Hematopoietic multipotent progenitor cell (in vitro differentiated cells): Measurements from ENCODE around the gene TEX261. TPM values are rescaled to one million over a fixed set of nuclear protein-coding genes. Genes with fewer than 3 reads are reported as not detected.
"Not testable (repeated sequence)": the region's sequence is repeated elsewhere in the genome, so short reads cannot be mapped to it uniquely, and the experiment has no call there.

Source experiments
- DNase-seq, 3 donors: peaks; one replicate each; pipeline ENCODE4 v3.0.0-alpha.2; 2011 to 2015; ENCODE audit warnings: low read depth in 2 of 3, low spot score in 2 of 3
- total RNA-seq: library from RNA; depleted of rRNA; stranded (reverse); fragments of >200 nt; gene quantifications from one replicate; pipeline ENCODE4 v1.2.3, GENCODE V29; 2012

TEX261 gene
- total RNA-seq, 1 donor, result 18.9 TPM

GRCh38 chr2:71000780-71001591, 6.3 kb upstream of the TEX261 start:
- DNase-seq, result peak; percentile 57 to 74 (median 67)

GRCh38 chr2:70999931-71000330, 5.3 kb upstream of the TEX261 start:
- DNase-seq, result not testable (repeated sequence)

GRCh38 chr2:70999362-70999761, 4.7 kb upstream of the TEX261 start:
- no peak for DNase-seq

- not testable (repeated sequence) for DNase-seq
Measured at GRCh38 chr2:70998885-70999284, 4.2 kb upstream of the TEX261 start.

- peak in 2 of 3 donors; percentile 55 to 75 for DNase-seq
Measured at GRCh38 chr2:70995426-70995729, 705 bp upstream of the TEX261 start.

- no peak for DNase-seq
Measured at GRCh38 chr2:70994009-70994698, 519 bp downstream of the TEX261 start.

GRCh38 chr2:70992945-70993853, 1.5 kb downstream of the TEX261 start:
- no peak for DNase-seq

GRCh38 chr2:70991742-70992141, 2.9 kb downstream of the TEX261 start:
- DNase-seq, result no peak

GRCh38 chr2:70991142-70991541, 3.5 kb downstream of the TEX261 start:
- no peak for DNase-seq

GRCh38 chr2:70990216-70990615, 4.5 kb downstream of the TEX261 start:
- no peak for DNase-seq

GRCh38 chr2:70988726-70989648, 5.7 kb downstream of the TEX261 start:
- no peak for DNase-seq

- DNase-seq, result no peak
Measured at GRCh38 chr2:70988151-70988550, 6.5 kb downstream of the TEX261 start.

GRCh38 chr2:70987386-70987785, 7.3 kb downstream of the TEX261 start:
- DNase-seq, result no peak

GRCh38 chr2:70986499-70987189, 8.0 kb downstream of the TEX261 start:
- no peak for DNase-seq

GRCh38 chr2:70985956-70986355, 8.7 kb downstream of the TEX261 start:
- DNase-seq, result no peak

- DNase-seq, result no peak
Measured at GRCh38 chr2:70985283-70985688, 9.4 kb downstream of the TEX261 start.

- DNase-seq, result peak; percentile 62 to 79 (median 70)
Measured at GRCh38 chr2:70984576-70985282, 9.9 kb downstream of the TEX261 start.

GRCh38 chr2:70984228-70984575, 10.5 kb downstream of the TEX261 start:
- no peak for DNase-seq
